WTC11 (cell line): Measurements from ENCODE around the gene TMEM63C.

Experiments used
- CREB1 ChIP-seq: sonication (generic); formaldehyde crosslinking; IDR thresholded peaks from 2 replicates; pipeline ENCODE4 v1.8.0; 2023; ENCODE audit warnings: mild to moderate bottlenecking, missing genetic modification reagents
- EMX1 ChIP-seq: fragments of 250-450 bp; sonication (Bioruptor Pico); IDR thresholded peaks from 2 replicates; pipeline ENCODE4 v1.8.0; 2021; ENCODE audit warnings: mild to moderate bottlenecking
- NFE2L1 ChIP-seq: sonication (generic); formaldehyde crosslinking; IDR thresholded peaks from 2 replicates; pipeline ENCODE4 v1.8.1; 2023; ENCODE audit warnings: missing genetic modification reagents
- TCF7 ChIP-seq: sonication (generic); formaldehyde crosslinking; IDR thresholded peaks from 2 replicates; pipeline ENCODE4 v1.8.0; 2022; ENCODE audit warnings: mild to moderate bottlenecking, low read depth, missing genetic modification reagents, moderate library complexity
- ZNF263 ChIP-seq: sonication (generic); formaldehyde crosslinking; IDR thresholded peaks from 2 replicates; pipeline ENCODE4 v1.8.1; 2022; ENCODE audit warnings: low read depth, mild to moderate bottlenecking, moderate library complexity, missing genetic modification reagents
- TF ChIP-seq, protein P1 (sequence below): fragments of 200-600 bp; IDR thresholded peaks from 2 replicates; pipeline ENCODE4 v1.8.0; 2022; ENCODE audit warnings: antibody characterized with exemption
- TF ChIP-seq, protein P2 (sequence below): sonication (generic); formaldehyde crosslinking; IDR thresholded peaks from 2 replicates; pipeline ENCODE4 v1.8.0; 2022; ENCODE audit warnings: mild to moderate bottlenecking, missing genetic modification reagents
- TF ChIP-seq, protein P3 (sequence below): sonication (generic); formaldehyde crosslinking; IDR thresholded peaks from 2 replicates; pipeline ENCODE4 v1.8.1; 2022; ENCODE audit warnings: low read depth, mild to moderate bottlenecking, moderate library complexity, missing genetic modification reagents, borderline replicate concordance
- TF ChIP-seq, protein P4 (sequence below): sonication (generic); formaldehyde crosslinking; IDR thresholded peaks from 2 replicates; pipeline ENCODE4 v1.8.1; 2022; ENCODE audit warnings: mild to moderate bottlenecking, missing genetic modification reagents, moderate library complexity, borderline replicate concordance

DNA sequence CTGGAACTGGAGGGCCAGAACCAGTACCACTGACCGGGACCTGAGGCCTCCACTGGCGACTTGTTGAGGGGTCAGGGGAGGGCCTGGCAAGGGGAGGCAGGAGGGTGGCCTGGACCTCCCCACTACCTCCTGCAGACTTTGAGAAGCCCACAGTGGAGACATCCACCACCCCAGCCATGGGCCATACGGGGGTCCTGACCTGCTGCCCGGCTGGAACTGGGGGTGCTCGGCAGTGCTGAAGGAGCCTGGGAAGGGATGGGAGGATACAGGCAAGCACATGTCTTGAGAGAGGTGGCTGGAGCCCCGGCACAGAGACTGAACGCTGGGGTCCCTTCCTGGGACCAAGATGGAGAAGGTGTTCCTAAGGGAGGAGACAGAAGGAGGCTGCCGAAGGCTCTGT is 75.1 kb downstream of the TMEM63C start:
- TF ChIP-seq, protein P1, sequence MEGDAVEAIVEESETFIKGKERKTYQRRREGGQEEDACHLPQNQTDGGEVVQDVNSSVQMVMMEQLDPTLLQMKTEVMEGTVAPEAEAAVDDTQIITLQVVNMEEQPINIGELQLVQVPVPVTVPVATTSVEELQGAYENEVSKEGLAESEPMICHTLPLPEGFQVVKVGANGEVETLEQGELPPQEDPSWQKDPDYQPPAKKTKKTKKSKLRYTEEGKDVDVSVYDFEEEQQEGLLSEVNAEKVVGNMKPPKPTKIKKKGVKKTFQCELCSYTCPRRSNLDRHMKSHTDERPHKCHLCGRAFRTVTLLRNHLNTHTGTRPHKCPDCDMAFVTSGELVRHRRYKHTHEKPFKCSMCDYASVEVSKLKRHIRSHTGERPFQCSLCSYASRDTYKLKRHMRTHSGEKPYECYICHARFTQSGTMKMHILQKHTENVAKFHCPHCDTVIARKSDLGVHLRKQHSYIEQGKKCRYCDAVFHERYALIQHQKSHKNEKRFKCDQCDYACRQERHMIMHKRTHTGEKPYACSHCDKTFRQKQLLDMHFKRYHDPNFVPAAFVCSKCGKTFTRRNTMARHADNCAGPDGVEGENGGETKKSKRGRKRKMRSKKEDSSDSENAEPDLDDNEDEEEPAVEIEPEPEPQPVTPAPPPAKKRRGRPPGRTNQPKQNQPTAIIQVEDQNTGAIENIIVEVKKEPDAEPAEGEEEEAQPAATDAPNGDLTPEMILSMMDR = no peak
- TF ChIP-seq EMX1 (CRISPR knock-in tag) (no peak), NFE2L1 (CRISPR knock-in tag) (no peak), CREB1 (no peak), TCF7 (CRISPR knock-in tag) (no peak), ZNF263 (no peak)
- TF ChIP-seq, protein P2, sequence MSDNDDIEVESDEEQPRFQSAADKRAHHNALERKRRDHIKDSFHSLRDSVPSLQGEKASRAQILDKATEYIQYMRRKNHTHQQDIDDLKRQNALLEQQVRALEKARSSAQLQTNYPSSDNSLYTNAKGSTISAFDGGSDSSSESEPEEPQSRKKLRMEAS = no peak
- TF ChIP-seq, protein P3, sequence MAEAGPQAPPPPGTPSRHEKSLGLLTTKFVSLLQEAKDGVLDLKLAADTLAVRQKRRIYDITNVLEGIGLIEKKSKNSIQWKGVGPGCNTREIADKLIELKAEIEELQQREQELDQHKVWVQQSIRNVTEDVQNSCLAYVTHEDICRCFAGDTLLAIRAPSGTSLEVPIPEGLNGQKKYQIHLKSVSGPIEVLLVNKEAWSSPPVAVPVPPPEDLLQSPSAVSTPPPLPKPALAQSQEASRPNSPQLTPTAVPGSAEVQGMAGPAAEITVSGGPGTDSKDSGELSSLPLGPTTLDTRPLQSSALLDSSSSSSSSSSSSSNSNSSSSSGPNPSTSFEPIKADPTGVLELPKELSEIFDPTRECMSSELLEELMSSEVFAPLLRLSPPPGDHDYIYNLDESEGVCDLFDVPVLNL = no peak
- TF ChIP-seq, protein P4, sequence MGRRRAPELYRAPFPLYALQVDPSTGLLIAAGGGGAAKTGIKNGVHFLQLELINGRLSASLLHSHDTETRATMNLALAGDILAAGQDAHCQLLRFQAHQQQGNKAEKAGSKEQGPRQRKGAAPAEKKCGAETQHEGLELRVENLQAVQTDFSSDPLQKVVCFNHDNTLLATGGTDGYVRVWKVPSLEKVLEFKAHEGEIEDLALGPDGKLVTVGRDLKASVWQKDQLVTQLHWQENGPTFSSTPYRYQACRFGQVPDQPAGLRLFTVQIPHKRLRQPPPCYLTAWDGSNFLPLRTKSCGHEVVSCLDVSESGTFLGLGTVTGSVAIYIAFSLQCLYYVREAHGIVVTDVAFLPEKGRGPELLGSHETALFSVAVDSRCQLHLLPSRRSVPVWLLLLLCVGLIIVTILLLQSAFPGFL (CRISPR knock-in tag) = no peak
